Measurements from ENCODE around the gene ISM1. TPM values are rescaled to one million over a fixed set of nuclear protein-coding genes. Genes with fewer than 3 reads are reported as not detected.
"Not testable (repeated sequence)": the region's sequence is repeated elsewhere in the genome, so short reads cannot be mapped to it uniquely, and the experiment has no call there.

Gene ISM1
- total and polyA plus RNA-seq, 4 donors, result 6.0 to 11.6 (median 9.3) TPM

DNA sequence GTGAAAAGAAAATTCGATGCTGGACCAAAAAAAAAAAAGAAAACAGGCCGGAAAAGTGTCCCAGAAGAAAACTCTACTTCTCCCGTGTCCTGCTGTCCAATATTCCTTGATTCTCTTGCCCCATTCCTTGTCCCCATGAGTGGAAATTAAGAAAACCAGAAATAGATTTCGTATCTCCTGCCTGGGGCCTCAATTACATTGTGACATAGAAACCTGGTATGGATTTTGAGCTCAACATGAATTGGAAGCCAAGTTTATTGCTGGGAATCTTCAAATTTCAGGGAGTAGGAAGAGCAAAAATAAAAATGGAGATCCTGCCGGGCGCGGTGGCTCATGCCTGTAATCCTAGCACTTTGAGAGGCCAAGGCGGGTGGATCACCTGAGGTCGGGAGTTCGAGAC, 11.9 kb downstream of the ISM1 start:
- Histone ChIP-seq H3K4me1 (ENCODE audit: control insufficient read depth, insufficient read depth, low read length) (no peaks in the 10 kb centered on the region), H3K4me3 (ENCODE audit: low read depth, low read length) (no peak overlapping the region), H3K36me3 (ENCODE audit: control insufficient read depth, insufficient read depth, low read length) (no peaks in the 10 kb centered on the region), H3K9me3 (ENCODE audit: control insufficient read depth, insufficient read depth, low read length) (no peaks in the 10 kb centered on the region), H3K27ac (ENCODE audit: low read depth, low read length) (no peak overlapping the region), H3K27me3 (ENCODE audit: control insufficient read depth, insufficient read depth, low read length) (no peaks in the 10 kb centered on the region)
- 100% methylated on average over 3 of the region's 10 CpGs for WGBS (ENCODE audit: insufficient coverage)
- DNase-seq (ENCODE audit: low read depth in 4 of 6, low spot score in 6 of 6), result no peak

DNA sequence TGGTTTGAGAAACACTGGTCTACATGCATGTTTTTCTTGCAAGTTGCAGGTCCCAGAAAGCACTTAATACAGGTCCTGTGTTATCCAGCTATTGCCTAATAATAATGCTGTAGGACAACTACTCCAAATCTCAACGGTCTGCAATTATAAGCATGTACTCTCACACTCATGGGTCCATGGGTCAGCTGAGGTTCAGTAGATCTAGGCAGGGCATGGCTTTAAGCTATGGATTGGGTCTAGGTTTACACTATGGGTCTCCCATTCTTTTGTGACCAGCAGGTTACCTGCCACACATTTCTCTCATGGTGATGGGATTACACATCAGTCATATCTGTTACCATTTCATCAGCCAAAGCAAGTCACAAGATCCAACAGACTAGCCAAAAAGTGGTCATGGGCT, 13.9 kb downstream of the ISM1 start:
- DNase-seq (ENCODE audit: low read depth in 4 of 6, low spot score in 6 of 6), result no peak
- Histone ChIP-seq H3K27me3 (ENCODE audit: control insufficient read depth, insufficient read depth, low read length) (no peaks in the 10 kb centered on the region), H3K36me3 (ENCODE audit: control insufficient read depth, insufficient read depth, low read length) (no peaks in the 10 kb centered on the region), H3K4me1 (ENCODE audit: control insufficient read depth, insufficient read depth, low read length) (no peaks in the 10 kb centered on the region), H3K4me3 (ENCODE audit: low read depth, low read length) (no peak overlapping the region), H3K27ac (ENCODE audit: low read depth, low read length) (no peak overlapping the region), H3K9me3 (ENCODE audit: control insufficient read depth, insufficient read depth, low read length) (no peaks in the 10 kb centered on the region)
- WGBS (ENCODE audit: insufficient coverage), result 100% methylated on average over 1 of the region's 1 CpG

DNA sequence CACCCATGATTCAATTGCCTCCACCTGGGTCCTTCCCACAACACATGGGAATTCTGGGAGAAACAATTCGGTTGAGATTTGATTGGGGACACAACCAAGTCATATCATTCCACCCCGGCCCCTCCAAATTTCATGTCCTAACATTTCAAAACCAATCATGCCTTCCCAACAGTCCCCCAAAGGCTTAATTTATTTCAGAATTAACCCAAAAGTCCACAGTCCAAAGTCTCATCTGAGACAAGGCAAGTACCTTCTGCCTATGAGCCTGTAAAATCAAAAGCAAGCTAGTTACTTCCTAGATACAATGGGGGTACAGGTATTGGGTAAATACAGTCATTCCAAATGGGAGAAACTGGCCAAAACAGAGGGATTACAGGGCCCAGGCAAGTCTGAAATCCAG, 15.3 kb downstream of the ISM1 start:
- not testable (repeated sequence) for H3K4me1 ChIP-seq (ENCODE audit: control insufficient read depth, insufficient read depth, low read length); H3K9me3 ChIP-seq (ENCODE audit: control insufficient read depth, insufficient read depth, low read length); H3K27me3 ChIP-seq (ENCODE audit: control insufficient read depth, insufficient read depth, low read length); H3K4me3 ChIP-seq (ENCODE audit: low read depth, low read length); DNase-seq (ENCODE audit: low read depth in 4 of 6, low spot score in 6 of 6); H3K36me3 ChIP-seq (ENCODE audit: control insufficient read depth, insufficient read depth, low read length); H3K27ac ChIP-seq (ENCODE audit: low read depth, low read length)
- WGBS (ENCODE audit: insufficient coverage), result 100% methylated on average over 2 of the region's 2 CpGs

DNA sequence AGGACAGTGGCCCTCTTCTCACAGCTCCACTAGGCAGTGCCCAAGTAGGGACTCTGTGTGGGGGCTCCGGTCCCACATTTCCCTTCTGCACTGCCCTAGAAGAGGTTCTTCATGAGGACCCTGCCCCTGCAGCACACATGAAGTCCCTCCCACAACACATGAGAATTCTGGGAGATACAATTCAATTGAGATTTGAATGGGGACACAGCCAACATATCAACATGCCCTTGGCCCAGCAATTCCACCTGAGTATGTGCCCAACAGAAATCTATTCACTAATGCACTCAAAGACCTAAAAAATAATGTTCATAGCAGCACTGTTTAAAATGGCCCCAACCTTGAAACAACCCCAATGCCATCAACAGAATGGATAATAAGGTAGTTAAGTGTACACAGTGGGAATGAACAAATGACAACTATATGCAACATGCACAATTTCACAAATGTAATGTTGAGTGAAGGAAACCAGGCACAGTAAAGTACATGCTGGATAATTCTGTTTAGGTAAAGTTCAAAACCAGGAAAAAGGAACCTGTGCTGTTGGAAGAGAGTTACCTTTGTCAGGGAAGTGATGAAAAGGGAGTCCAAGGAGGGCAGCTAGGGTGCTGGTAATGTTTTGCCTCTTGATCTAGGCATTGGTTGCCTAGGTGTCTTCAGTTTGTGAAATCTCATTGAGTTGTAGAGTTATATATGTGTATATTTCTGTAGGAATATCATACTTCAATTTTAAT, 16.1 kb downstream of the ISM1 start:
- Histone ChIP-seq H3K36me3 (ENCODE audit: control insufficient read depth, insufficient read depth, low read length) (no peaks in the 10 kb centered on the region), H3K4me1 (ENCODE audit: control insufficient read depth, insufficient read depth, low read length) (no peaks in the 10 kb centered on the region), H3K27ac (ENCODE audit: low read depth, low read length) (no peak overlapping the region), H3K9me3 (ENCODE audit: control insufficient read depth, insufficient read depth, low read length) (no peaks in the 10 kb centered on the region), H3K4me3 (ENCODE audit: low read depth, low read length) (no peak overlapping the region), H3K27me3 (ENCODE audit: control insufficient read depth, insufficient read depth, low read length) (no peaks in the 10 kb centered on the region)
- WGBS (ENCODE audit: insufficient coverage), result no CpG with 5 or more reads among the region's 1 CpG
- DNase-seq (ENCODE audit: low read depth in 4 of 6, low spot score in 6 of 6), result no peak

DNA sequence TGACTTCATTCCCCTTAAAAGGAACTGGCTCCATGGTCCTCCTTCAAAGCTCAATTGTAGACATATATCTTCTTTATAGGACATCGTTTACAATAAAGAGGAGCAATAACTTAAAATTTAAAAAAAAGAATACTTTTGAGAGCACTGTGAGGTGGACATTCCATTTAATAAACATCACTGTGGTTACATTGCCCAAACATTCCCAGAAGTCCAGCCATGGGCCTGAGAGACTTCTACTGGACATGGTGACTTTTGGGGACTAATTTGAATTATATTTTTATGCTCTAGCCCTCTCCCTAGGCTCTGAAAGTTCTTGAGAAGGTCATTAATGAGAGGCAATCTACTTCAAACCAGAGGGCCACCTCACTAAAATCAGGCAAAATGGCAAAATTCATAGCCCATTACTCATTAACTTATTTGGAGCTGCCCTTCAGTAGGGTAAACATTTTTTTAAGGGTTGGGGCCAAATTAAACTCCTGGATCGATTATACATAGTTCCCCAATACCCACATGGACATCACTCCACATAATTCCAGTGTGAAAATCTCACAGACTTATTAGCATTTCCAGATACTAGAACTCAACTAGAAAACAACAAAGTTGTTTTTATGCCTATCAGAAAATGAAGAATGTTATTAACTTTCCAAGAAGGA, 17.1 kb downstream of the ISM1 start:
- no peak for DNase-seq (ENCODE audit: low read depth in 4 of 6, low spot score in 6 of 6)
- Histone ChIP-seq H3K36me3 (ENCODE audit: control insufficient read depth, insufficient read depth, low read length) (no peaks in the 10 kb centered on the region), H3K27me3 (ENCODE audit: control insufficient read depth, insufficient read depth, low read length) (no peaks in the 10 kb centered on the region), H3K4me1 (ENCODE audit: control insufficient read depth, insufficient read depth, low read length) (no peaks in the 10 kb centered on the region), H3K4me3 (ENCODE audit: low read depth, low read length) (no peak overlapping the region), H3K9me3 (ENCODE audit: control insufficient read depth, insufficient read depth, low read length) (no peaks in the 10 kb centered on the region), H3K27ac (ENCODE audit: low read depth, low read length) (no peak overlapping the region)
- WGBS (ENCODE audit: insufficient coverage), result no CpG with 5 or more reads among the region's 2 CpGs

DNA sequence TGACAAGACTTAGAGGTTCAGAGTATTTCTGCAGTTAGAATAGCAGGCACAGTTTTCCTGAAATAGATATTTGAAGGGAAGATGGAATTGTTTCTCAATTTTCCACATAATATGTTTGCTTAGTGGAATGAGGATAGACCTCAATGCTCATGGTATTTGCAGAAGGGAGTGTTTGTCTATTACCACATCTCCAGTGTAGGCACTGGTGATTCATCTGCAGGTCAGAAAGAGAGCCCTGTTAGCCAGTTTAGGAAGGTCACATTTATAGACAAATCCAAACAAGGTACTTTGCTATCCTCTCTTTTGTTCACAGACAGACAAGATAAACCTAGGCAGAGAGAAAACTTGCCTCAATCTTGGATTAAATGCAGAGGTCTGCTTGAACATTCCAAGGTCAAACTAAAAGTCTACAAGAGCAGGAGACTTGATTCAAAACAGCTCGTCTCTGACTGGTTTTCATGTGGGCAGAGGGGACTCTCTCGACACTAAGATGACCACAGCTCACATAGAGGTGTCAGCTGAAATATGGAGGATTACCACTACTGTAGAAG, 22.8 kb downstream of the ISM1 start:
- WGBS (ENCODE audit: insufficient coverage), result 100% methylated on average over 1 of the region's 2 CpGs
- peaks cover 3% of the 10 kb centered on the region for H3K4me1 ChIP-seq (ENCODE audit: control insufficient read depth, insufficient read depth, low read length)
- H3K9me3 ChIP-seq (ENCODE audit: control insufficient read depth, insufficient read depth, low read length), result no peaks in the 10 kb centered on the region
- no peak for DNase-seq (ENCODE audit: low read depth in 4 of 6, low spot score in 6 of 6)
- no peaks in the 10 kb centered on the region for H3K36me3 ChIP-seq (ENCODE audit: control insufficient read depth, insufficient read depth, low read length)
- no peak overlapping the region for H3K27ac ChIP-seq (ENCODE audit: low read depth, low read length)
- no peaks in the 10 kb centered on the region for H3K27me3 ChIP-seq (ENCODE audit: control insufficient read depth, insufficient read depth, low read length)
- H3K4me3 ChIP-seq (ENCODE audit: low read depth, low read length), result no peak overlapping the region

DNA sequence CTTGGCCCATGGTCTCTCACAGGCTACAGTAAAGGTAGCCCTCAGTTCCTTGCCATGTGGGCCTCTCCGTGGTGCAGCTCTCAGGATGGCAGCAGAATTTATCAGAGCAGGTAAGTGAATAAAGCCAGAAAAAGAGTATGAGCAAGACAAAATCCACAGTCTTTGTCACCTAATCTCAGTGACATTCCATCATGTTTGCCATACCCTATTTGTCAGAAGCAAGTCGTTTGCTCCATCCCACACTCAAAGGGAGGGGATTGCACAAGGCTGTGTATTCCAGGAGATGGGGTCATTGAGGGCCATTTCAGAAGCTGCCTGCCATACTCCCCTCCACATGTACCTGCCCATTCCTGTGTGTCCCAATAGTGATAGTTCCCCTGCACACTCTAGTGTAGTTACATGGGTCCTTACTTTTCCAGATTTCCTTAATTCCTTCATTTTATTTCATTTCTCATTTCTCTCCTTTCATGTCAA, 24.2 kb downstream of the ISM1 start:
- Histone ChIP-seq H3K27ac (ENCODE audit: low read depth, low read length) (no peak overlapping the region), H3K36me3 (ENCODE audit: control insufficient read depth, insufficient read depth, low read length) (no peaks in the 10 kb centered on the region), H3K9me3 (ENCODE audit: control insufficient read depth, insufficient read depth, low read length) (no peaks in the 10 kb centered on the region), H3K4me3 (ENCODE audit: low read depth, low read length) (no peak overlapping the region), H3K4me1 (ENCODE audit: control insufficient read depth, insufficient read depth, low read length) (peaks cover 9% of the 10 kb centered on the region), H3K27me3 (ENCODE audit: control insufficient read depth, insufficient read depth, low read length) (no peaks in the 10 kb centered on the region)
- 100% methylated on average over 1 of the region's 2 CpGs for WGBS (ENCODE audit: insufficient coverage)
- no peak for DNase-seq (ENCODE audit: low read depth in 4 of 6, low spot score in 6 of 6)

DNA sequence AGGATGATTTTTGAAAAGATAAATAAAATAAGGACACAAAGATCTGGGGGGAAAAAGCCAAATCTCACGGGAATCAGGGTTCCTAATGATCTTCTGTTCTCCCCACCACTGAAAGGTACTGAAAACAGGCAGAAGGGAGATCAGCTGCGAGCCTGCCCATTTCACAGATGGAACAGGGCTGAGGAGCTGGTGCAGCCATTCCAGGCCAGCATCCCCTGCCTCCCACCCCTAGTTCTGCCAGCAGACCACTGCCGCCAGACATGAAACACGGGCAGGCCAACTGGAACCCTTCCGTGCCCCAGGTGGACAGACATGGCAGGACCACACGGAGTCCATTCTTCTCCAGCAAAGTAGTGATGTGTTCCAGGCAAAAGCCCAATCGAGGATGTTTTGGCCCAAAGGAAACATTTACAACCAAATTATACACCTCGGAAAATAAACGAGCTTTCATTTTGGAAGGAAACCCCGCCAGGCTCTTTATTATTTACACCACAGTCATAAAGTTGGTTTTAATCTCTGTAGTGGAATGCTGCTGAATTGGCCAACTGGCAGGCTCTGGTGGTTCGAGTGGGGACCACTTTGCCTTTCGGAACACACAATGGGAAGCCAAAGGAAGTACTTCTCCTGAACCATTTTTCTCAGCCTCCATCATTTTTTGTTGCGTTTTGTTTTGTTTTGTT, 28.2 kb downstream of the ISM1 start:
- H3K36me3 ChIP-seq (ENCODE audit: control insufficient read depth, insufficient read depth, low read length), result no peaks in the 10 kb centered on the region
- 65% methylated on average over 6 of the region's 13 CpGs for WGBS (ENCODE audit: insufficient coverage)
- H3K27me3 ChIP-seq (ENCODE audit: control insufficient read depth, insufficient read depth, low read length), result no peaks in the 10 kb centered on the region
- peaks cover 9% of the 10 kb centered on the region for H3K4me1 ChIP-seq (ENCODE audit: control insufficient read depth, insufficient read depth, low read length)
- no peak overlapping the region for H3K4me3 ChIP-seq (ENCODE audit: low read depth, low read length)
- peak in 2 of 6 donors; percentile 49 to 71 for DNase-seq (ENCODE audit: low read depth in 4 of 6, low spot score in 6 of 6)
- no peaks in the 10 kb centered on the region for H3K9me3 ChIP-seq (ENCODE audit: control insufficient read depth, insufficient read depth, low read length)
- no peak overlapping the region for H3K27ac ChIP-seq (ENCODE audit: low read depth, low read length)

DNA sequence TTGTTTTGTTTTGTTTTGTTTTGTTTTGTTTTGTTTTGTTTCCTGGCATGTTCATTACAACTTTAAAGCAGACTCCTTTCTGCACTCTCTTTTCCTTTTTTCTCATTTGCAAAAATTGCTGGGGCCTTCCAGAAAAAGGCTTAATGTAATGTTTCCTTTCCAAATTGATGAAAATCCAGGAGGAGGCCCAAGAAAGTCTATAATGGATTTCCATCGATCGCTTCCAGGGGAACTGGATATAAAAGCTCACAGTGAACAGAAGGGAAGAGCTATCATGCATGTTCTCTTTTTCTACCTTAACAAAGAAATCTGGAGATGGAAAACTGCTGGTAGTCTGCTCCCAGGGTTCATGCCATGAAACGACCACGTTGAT, 28.7 kb downstream of the ISM1 start:
- Histone ChIP-seq H3K36me3 (ENCODE audit: control insufficient read depth, insufficient read depth, low read length) (no peaks in the 10 kb centered on the region), H3K27ac (ENCODE audit: low read depth, low read length) (peak overlapping the region; percentile 33), H3K9me3 (ENCODE audit: control insufficient read depth, insufficient read depth, low read length) (no peaks in the 10 kb centered on the region), H3K4me1 (ENCODE audit: control insufficient read depth, insufficient read depth, low read length) (peaks cover 9% of the 10 kb centered on the region), H3K27me3 (ENCODE audit: control insufficient read depth, insufficient read depth, low read length) (no peaks in the 10 kb centered on the region), H3K4me3 (ENCODE audit: low read depth, low read length) (no peak overlapping the region)
- WGBS (ENCODE audit: insufficient coverage), result no CpG with 5 or more reads among the region's 4 CpGs
- peak in 2 of 6 donors; percentile 43 to 73 for DNase-seq (ENCODE audit: low read depth in 4 of 6, low spot score in 6 of 6)
